Hepatocyte (in vitro differentiated cells): ENCODE results near the gene ATAD2B. TPM values are rescaled to one million over a fixed set of nuclear protein-coding genes. Genes with fewer than 3 reads are reported as not detected.

Experiments used
- DNase-seq: peaks from one replicate; pipeline ENCODE4 v3.0.0-alpha.2; 2016; ENCODE audit warnings: low spot score
- H2AFZ ChIP-seq: fragments of 200-600 bp; sonication (generic); 2 replicates; pipeline ENCODE4 v1.6.0; 2016; ENCODE audit warnings: antibody characterized with exemption, mild to moderate bottlenecking
- H3K27ac ChIP-seq: fragments of 200-600 bp; sonication (generic); 2 replicates; pipeline ENCODE4 v1.5.1; 2016; ENCODE audit warnings: mild to moderate bottlenecking
- H3K27me3 ChIP-seq: fragments of 200-600 bp; sonication (generic); 2 replicates; pipeline ENCODE4 v1.6.1; 2016
- H3K36me3 ChIP-seq: fragments of 200-600 bp; sonication (generic); replicated peaks from 2 replicates; pipeline ENCODE4 v1.5.1; 2016; ENCODE audit warnings: low read depth; ENCODE audit not compliant: insufficient read depth
- H3K4me1 ChIP-seq: fragments of 200-600 bp; sonication (generic); 2 replicates; pipeline ENCODE4 v1.5.1; 2016; ENCODE audit warnings: mild to moderate bottlenecking, moderate library complexity; ENCODE audit not compliant: insufficient read depth
- H3K4me2 ChIP-seq: fragments of 200-600 bp; sonication (generic); 2 replicates; pipeline ENCODE4 v1.6.0; 2016
- H3K4me3 ChIP-seq: fragments of 200-600 bp; sonication (generic); 2 replicates; pipeline ENCODE4 v1.5.1; 2016; ENCODE audit warnings: mild to moderate bottlenecking
- H3K79me2 ChIP-seq: fragments of 200-600 bp; sonication (generic); 2 replicates; pipeline ENCODE4 v1.6.0; 2017; ENCODE audit warnings: mild to moderate bottlenecking
- H3K9me2 ChIP-seq: fragments of 200-600 bp; sonication (generic); replicated peaks from 2 replicates; pipeline ENCODE4 v1.6.0; 2017; ENCODE audit warnings: mild to moderate bottlenecking; ENCODE audit not compliant: insufficient read depth
- H3K9me3 ChIP-seq: fragments of 200-600 bp; sonication (generic); 2 replicates; pipeline ENCODE4 v1.5.1; 2016; ENCODE audit warnings: low read depth, mild to moderate bottlenecking
- H4K20me1 ChIP-seq: fragments of 200-600 bp; sonication (generic); 2 replicates; pipeline ENCODE4 v1.6.0; 2016; ENCODE audit warnings: mild to moderate bottlenecking; ENCODE audit not compliant: insufficient read depth, poor library complexity, severe bottlenecking
- CTCF ChIP-seq: fragments of 200-600 bp; sonication (generic); IDR thresholded peaks from 2 replicates; pipeline ENCODE4 v1.5.1; 2016; ENCODE audit warnings: antibody characterized with exemption, mild to moderate bottlenecking; ENCODE audit not compliant: poor library complexity
- EZH2 ChIP-seq: fragments of 200-600 bp; sonication (generic); IDR thresholded peaks from 2 replicates; pipeline ENCODE4 v1.6.1; 2016; ENCODE audit warnings: antibody characterized with exemption, mild to moderate bottlenecking, borderline replicate concordance
- EZH2phosphoT487 ChIP-seq: fragments of 200-600 bp; sonication (generic); IDR thresholded peaks from one replicate; pipeline ENCODE4 v1.6.1; 2018; ENCODE audit warnings: antibody characterized with exemption, mild to moderate bottlenecking, low read depth, moderate library complexity; ENCODE audit not compliant: unreplicated experiment, severe bottlenecking
- WGBS: methylation state at CpG from one replicate; pipeline ENCODE4 v1.1.6; 2016; ENCODE audit warnings: low lambda C conversion rate; ENCODE audit errors: missing lambda C conversion rate; 5-methylcytosine and 5-hydroxymethylcytosine counted together
- polyA plus RNA-seq: library from polyadenylated mRNA; unstranded; fragments of >200 nt; fragmentation: Nextera tagmentation; extraction: Ambion mirVana; gene quantifications from 2 replicates; pipeline ENCODE4 v1.2.1, GENCODE V29; 2016
- total RNA-seq: library from RNA; depleted of rRNA; stranded (reverse); fragments of >200 nt; gene quantifications from 2 replicates; pipeline ENCODE4 v1.2.3, GENCODE V29; 2014

The ATAD2B gene
- total and polyA plus RNA-seq, 2 experiments from 2014 or later: 6.1 to 17.1 TPM

GRCh38 chr2:23769364-23769763, 157.6 kb downstream of the ATAD2B start:
- 96% methylated on average over 5 of the region's 5 CpGs for WGBS

GRCh38 chr2:23767876-23768621, 158.9 kb downstream of the ATAD2B start:
- no peaks in the 10 kb centered on the region for H4K20me1 ChIP-seq
- no peak overlapping the region for H3K4me3 ChIP-seq
- no peaks in the 10 kb centered on the region for H3K4me1 ChIP-seq
- no peaks in the 10 kb centered on the region for H3K27me3 ChIP-seq
- no peak for DNase-seq
- no peaks in the 10 kb centered on the region for H3K9me2 ChIP-seq
- 88% methylated on average over 5 of the region's 5 CpGs for WGBS
- no peaks in the 10 kb centered on the region for H3K79me2 ChIP-seq
- H3K9me3 ChIP-seq: no peaks in the 10 kb centered on the region
- H2AFZ ChIP-seq: no peak overlapping the region
- no peak overlapping the region for H3K27ac ChIP-seq
- TF ChIP-seq CTCF: no peak
- no peak for TF ChIP-seq EZH2
- TF ChIP-seq EZH2phosphoT487: no peak
- H3K4me2 ChIP-seq: no peak overlapping the region
- no peaks in the 10 kb centered on the region for H3K36me3 ChIP-seq

More at GRCh38 chr2:23769364-23769763, 157.6 kb downstream of the ATAD2B start:
- Histone ChIP-seq H3K79me2 (no peaks in the 10 kb centered on the region), H3K9me3 (no peaks in the 10 kb centered on the region), H2AFZ (no peak overlapping the region), H3K27me3 (no peaks in the 10 kb centered on the region), H3K27ac (no peak overlapping the region), H3K36me3 (no peaks in the 10 kb centered on the region), H3K4me3 (no peak overlapping the region), H3K4me2 (no peak overlapping the region), H3K4me1 (no peaks in the 10 kb centered on the region), H3K9me2 (no peaks in the 10 kb centered on the region), H4K20me1 (no peaks in the 10 kb centered on the region)
- TF ChIP-seq EZH2: no peak
- no peak for TF ChIP-seq CTCF
- no peak for TF ChIP-seq EZH2phosphoT487
- DNase-seq: no peak

GRCh38 chr2:23762141-23762540, 164.8 kb downstream of the ATAD2B start:
- TF ChIP-seq CTCF: no peak
- no peak overlapping the region for H2AFZ ChIP-seq
- DNase-seq: no peak
- no peaks in the 10 kb centered on the region for H3K27me3 ChIP-seq
- no peaks in the 10 kb centered on the region for H3K4me1 ChIP-seq
- no peak overlapping the region for H3K4me2 ChIP-seq
- 31% methylated on average over 3 of the region's 3 CpGs for WGBS
- no peaks in the 10 kb centered on the region for H3K9me3 ChIP-seq
- no peaks in the 10 kb centered on the region for H3K9me2 ChIP-seq
- H3K36me3 ChIP-seq: no peaks in the 10 kb centered on the region
- H3K4me3 ChIP-seq: no peak overlapping the region
- no peaks in the 10 kb centered on the region for H4K20me1 ChIP-seq
- no peak overlapping the region for H3K27ac ChIP-seq
- H3K79me2 ChIP-seq: no peaks in the 10 kb centered on the region

GRCh38 chr2:23761638-23762037, 165.3 kb downstream of the ATAD2B start:
- no peaks in the 10 kb centered on the region for H3K27me3 ChIP-seq
- no peaks in the 10 kb centered on the region for H3K9me3 ChIP-seq
- no peaks in the 10 kb centered on the region for H3K4me1 ChIP-seq
- no peak overlapping the region for H3K4me2 ChIP-seq
- H3K27ac ChIP-seq: no peak overlapping the region
- H3K4me3 ChIP-seq: no peak overlapping the region
- no peaks in the 10 kb centered on the region for H4K20me1 ChIP-seq
- no peak overlapping the region for H2AFZ ChIP-seq
- H3K9me2 ChIP-seq: no peaks in the 10 kb centered on the region
- no peak for DNase-seq
- TF ChIP-seq EZH2 (no peak), CTCF (no peak), EZH2phosphoT487 (no peak)
- 83% methylated on average over 1 of the region's 1 CpG for WGBS
- H3K36me3 ChIP-seq: no peaks in the 10 kb centered on the region
- H3K79me2 ChIP-seq: no peaks in the 10 kb centered on the region
